Lower lobe of right lung (tissue), 2 donors: ENCODE measurements around the gene BBLN. TPM values are rescaled to one million over a fixed set of nuclear protein-coding genes. Genes with fewer than 3 reads are reported as not detected.
"Not testable (repeated sequence)": the region's sequence is repeated elsewhere in the genome, so short reads cannot be mapped to it uniquely, and the experiment has no call there.

Source experiments
- ATAC-seq, 2 donors: fragments of 200-7000 bp; cut with Tn5 transposase; one replicate each; pipeline ENCODE4 v1.9.1; 2020 to 2022; ENCODE audit warnings: mild to moderate bottlenecking in 2 of 2, moderate library complexity in 2 of 2
- DNase-seq: peaks from one replicate; pipeline ENCODE4 v3.0.0-alpha.2; 2020
- H3K27ac ChIP-seq: fragments of 200-600 bp; one replicate; pipeline ENCODE4 v1.8.0; 2022
- H3K27me3 ChIP-seq: fragments of 200-600 bp; one replicate; pipeline ENCODE4 v1.8.0; 2022; ENCODE audit warnings: low read depth
- H3K36me3 ChIP-seq: fragments of 200-600 bp; one replicate; pipeline ENCODE4 v1.8.0; 2022; ENCODE audit warnings: mild to moderate bottlenecking
- H3K4me1 ChIP-seq: fragments of 200-600 bp; one replicate; pipeline ENCODE4 v1.8.0; 2022
- H3K4me3 ChIP-seq: fragments of 200-600 bp; one replicate; pipeline ENCODE4 v1.8.0; 2022; ENCODE audit warnings: mild to moderate bottlenecking
- H3K9me3 ChIP-seq: fragments of 200-600 bp; one replicate; pipeline ENCODE4 v1.8.0; 2022
- intact Hi-C: fragments of 100-400 bp; cut with DNase I; formaldehyde crosslinking; loops from one replicate; pipeline ENCODE4 v1.11.0; 2022
- long read RNA-seq: library from polyadenylated mRNA; unstranded; transcript quantifications from one replicate; pipeline ENCODE4 v2.0.0, GENCODE V29; 2021
- total RNA-seq: library from RNA; stranded (reverse); fragmentation: NEBNext Ultra II Directional; extraction: Animal tissue kit (Norgen Biotek cat#: 25700); gene quantifications from one replicate; pipeline ENCODE4 v1.2.1, GENCODE V29; 2021
- TF ChIP-seq, protein P1 (sequence below): fragments of 200-600 bp; IDR thresholded peaks from one replicate; pipeline ENCODE4 v1.8.0; 2022; ENCODE audit warnings: antibody characterized with exemption, mild to moderate bottlenecking
- donor health status: DM: no; HTN: yes; CAD: no; lungs with severe emphysema.

The BBLN gene
- total RNA-seq, result 47.9 TPM
- long read RNA-seq, transcript C9orf16-201 (2 exons, 713 nt), result major isoform, 29 of 33 reads
- long read RNA-seq, partial matches to known transcripts, result 1 of 33 reads
- long read RNA-seq, other reads (novel, unspliced or antisense), result 3 of 33 reads

GRCh38 chr9:128159784-128160602 lies at the start of gene BBLN:
Gene BBLN (plus strand): TSS chr9:128160265. CDS start chr9:128160408, 143 bp downstream.
- intact Hi-C loops, result no loop called here
- H3K27ac ChIP-seq, result peak within 1 kb of the TSS; percentile 78

GRCh38 chr9:128111726-128112125 lies 48.3 kb upstream of the BBLN start:
- H3K4me3 ChIP-seq, H3K27me3 ChIP-seq, H3K27ac ChIP-seq, H3K9me3 ChIP-seq, intact Hi-C loops, ATAC-seq, H3K4me1 ChIP-seq: not testable (repeated sequence)
- H3K36me3 ChIP-seq, result peaks cover 32% of the 10 kb centered on the region
- DNase-seq, result peak; percentile 29

More at GRCh38 chr9:128159784-128160602, at the start of gene BBLN:
- DNase-seq, result peak; percentile 95
- Histone ChIP-seq H3K9me3 (no peaks in the 10 kb centered on the region), H3K27me3 (no peaks in the 10 kb centered on the region), H3K36me3 (peaks cover 22% of the 10 kb centered on the region), H3K4me3 (peak within 1 kb of the TSS; percentile 81), H3K4me1 (peaks cover 18% of the 10 kb centered on the region)
- ATAC-seq, result peak; percentile 97 to 98
- TF ChIP-seq, protein P1, sequence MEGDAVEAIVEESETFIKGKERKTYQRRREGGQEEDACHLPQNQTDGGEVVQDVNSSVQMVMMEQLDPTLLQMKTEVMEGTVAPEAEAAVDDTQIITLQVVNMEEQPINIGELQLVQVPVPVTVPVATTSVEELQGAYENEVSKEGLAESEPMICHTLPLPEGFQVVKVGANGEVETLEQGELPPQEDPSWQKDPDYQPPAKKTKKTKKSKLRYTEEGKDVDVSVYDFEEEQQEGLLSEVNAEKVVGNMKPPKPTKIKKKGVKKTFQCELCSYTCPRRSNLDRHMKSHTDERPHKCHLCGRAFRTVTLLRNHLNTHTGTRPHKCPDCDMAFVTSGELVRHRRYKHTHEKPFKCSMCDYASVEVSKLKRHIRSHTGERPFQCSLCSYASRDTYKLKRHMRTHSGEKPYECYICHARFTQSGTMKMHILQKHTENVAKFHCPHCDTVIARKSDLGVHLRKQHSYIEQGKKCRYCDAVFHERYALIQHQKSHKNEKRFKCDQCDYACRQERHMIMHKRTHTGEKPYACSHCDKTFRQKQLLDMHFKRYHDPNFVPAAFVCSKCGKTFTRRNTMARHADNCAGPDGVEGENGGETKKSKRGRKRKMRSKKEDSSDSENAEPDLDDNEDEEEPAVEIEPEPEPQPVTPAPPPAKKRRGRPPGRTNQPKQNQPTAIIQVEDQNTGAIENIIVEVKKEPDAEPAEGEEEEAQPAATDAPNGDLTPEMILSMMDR, result no peak

GRCh38 chr9:128113526-128114325 lies 46.3 kb upstream of the BBLN start:
- ATAC-seq, result no peak
- H3K27ac ChIP-seq, result no peak overlapping the region
- intact Hi-C loops, result no loop called here

DNA sequence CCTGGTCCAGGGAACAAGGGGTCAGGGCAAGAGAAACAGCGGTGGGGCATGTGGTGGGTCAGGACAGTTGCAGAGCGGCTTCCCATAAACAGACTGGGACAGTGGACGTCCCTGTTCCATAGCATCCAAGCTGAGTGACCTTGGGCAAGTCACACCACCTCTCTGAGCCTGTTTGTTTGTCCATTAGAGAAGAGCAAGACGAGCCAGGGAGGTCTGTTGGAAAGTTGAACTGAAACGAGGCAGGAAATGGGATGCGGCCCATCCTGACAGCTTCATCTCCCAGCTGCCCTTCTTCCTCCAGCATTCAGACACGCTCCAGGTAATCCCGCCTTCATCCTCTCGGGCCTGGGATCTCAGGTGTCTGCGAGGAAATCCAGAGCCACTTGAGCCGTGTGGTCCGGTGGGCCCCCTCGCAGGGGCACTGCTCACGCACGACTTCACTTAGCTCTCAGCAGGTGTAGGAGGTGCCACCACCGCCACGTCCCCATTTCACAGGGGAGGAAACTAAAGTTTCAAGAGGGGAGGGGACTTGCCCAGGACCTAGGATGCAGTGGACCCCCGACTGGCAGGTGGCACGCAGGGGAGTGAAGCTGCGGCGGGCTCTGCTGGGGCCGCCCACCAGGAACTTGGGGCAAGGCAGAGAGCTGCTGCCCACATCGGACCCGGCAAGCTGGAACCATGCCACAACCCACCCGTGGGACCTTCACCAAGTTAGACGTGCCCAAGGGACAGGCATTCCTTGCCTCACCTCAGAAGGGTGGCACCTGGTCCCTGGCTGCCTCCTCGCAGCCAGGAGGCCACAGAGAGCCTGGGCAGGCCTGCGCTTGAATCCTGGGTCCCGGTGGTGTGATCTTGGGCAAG lies 45.5 kb upstream of the BBLN start:
- no peaks in the 10 kb centered on the region for H3K9me3 ChIP-seq
- no peak overlapping the region for H3K4me3 ChIP-seq
- H3K27ac ChIP-seq, result no peak overlapping the region

More at GRCh38 chr9:128113526-128114325, 46.3 kb upstream of the BBLN start:
- H3K4me1 ChIP-seq, result peaks cover 10% of the 10 kb centered on the region
- no peaks in the 10 kb centered on the region for H3K27me3 ChIP-seq
- H3K9me3 ChIP-seq, result no peaks in the 10 kb centered on the region
- peaks cover 12% of the 10 kb centered on the region for H3K36me3 ChIP-seq
- TF ChIP-seq, protein P1, result no peak
- no peak overlapping the region for H3K4me3 ChIP-seq
- DNase-seq, result peak; percentile 39

More for the DNA sequence above, 45.5 kb upstream of the BBLN start:
- TF ChIP-seq, protein P1, result no peak
- intact Hi-C loops, result no loop called here
- peak; percentile 42 for DNase-seq
- H3K36me3 ChIP-seq, result peaks cover 5% of the 10 kb centered on the region
- H3K4me1 ChIP-seq, result peaks cover 10% of the 10 kb centered on the region
- no peaks in the 10 kb centered on the region for H3K27me3 ChIP-seq
- ATAC-seq, result no peak
